HepG2 (cell line): ENCODE results near the gene ABTB2.

Source experiments
- DMAP1 ChIP-seq: IDR thresholded peaks from 2 replicates; pipeline ENCODE4 v1.6.1; 2016
- FOXA1 ChIP-seq, 2 experiments: fragments of 450-650 bp in 1 of 2; sonication (generic) in 1 of 2; formaldehyde crosslinking in 1 of 2; IDR thresholded peaks; 2 replicates each; pipeline versions ENCODE4 v1.4.0 to v1.6.1; 2016 to 2020; ENCODE audit warnings: missing genetic modification reagents in 1 of 2
- JUNB ChIP-seq: sonication (generic); formaldehyde crosslinking; IDR thresholded peaks from 2 replicates; pipeline ENCODE4 v1.8.0; 2022; ENCODE audit warnings: missing genetic modification reagents, mild to moderate bottlenecking, borderline replicate concordance
- MTF1 ChIP-seq: sonication (generic); formaldehyde crosslinking; IDR thresholded peaks from 2 replicates; pipeline ENCODE4 v1.5.0; 2020; ENCODE audit warnings: missing genetic modification reagents
- POLR2AphosphoS5 ChIP-seq: IDR thresholded peaks from 2 replicates; pipeline ENCODE4 v1.6.1; 2012; ENCODE audit warnings: low read depth, low read length
- RAD21 ChIP-seq: fragments of 450-650 bp; formaldehyde crosslinking; IDR thresholded peaks from 2 replicates; pipeline ENCODE4 v1.5.0; 2020; ENCODE audit warnings: mild to moderate bottlenecking
- RXRA ChIP-seq: sonication (generic); formaldehyde crosslinking; IDR thresholded peaks from 2 replicates; pipeline ENCODE4 v1.5.1; 2020; ENCODE audit warnings: missing genetic modification reagents
- TAF1 ChIP-seq: sonication (generic); formaldehyde crosslinking; IDR thresholded peaks from 2 replicates; pipeline ENCODE4 v1.4.0; 2020; ENCODE audit warnings: missing genetic modification reagents
- ZKSCAN1 ChIP-seq: fragments of 150-350 bp; IDR thresholded peaks from 2 replicates; pipeline ENCODE4 v1.6.1; 2014; ENCODE audit warnings: low read length
- ZSCAN9 ChIP-seq: IDR thresholded peaks from 2 replicates; pipeline ENCODE4 v1.6.1; 2016; ENCODE audit warnings: borderline replicate concordance
- TF ChIP-seq, protein P1 (sequence below): sonication (generic); formaldehyde crosslinking; IDR thresholded peaks from 2 replicates; pipeline ENCODE4 v1.8.0; 2022; ENCODE audit warnings: missing genetic modification reagents, mild to moderate bottlenecking, borderline replicate concordance
- TF ChIP-seq, protein P2 (sequence below): sonication (generic); formaldehyde crosslinking; conservative IDR thresholded peaks from 2 replicates; pipeline ENCODE4 v1.4.0; 2020; ENCODE audit warnings: missing genetic modification reagents

DNA sequence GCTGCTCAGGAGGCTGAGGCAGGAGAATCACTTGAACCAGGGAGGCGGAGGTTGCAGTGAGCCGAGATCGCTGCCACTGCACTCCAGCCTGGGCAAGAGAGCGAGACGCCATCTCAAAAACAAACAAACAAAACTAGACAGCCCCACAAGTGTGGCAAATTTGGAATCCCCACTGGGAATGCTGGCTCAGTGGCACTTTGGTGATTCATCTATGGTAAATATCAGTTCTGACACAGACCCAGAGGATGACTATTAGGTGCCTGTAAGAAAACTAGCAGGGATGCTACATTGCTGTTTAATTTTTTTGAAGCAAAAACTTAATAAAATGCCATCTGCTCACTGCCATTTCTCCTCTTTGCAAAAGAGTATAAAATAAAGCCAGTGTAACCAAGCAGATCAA is 144.4 kb downstream of the ABTB2 start:
- no peak for TF ChIP-seq ZSCAN9
- no peak for TF ChIP-seq POLR2AphosphoS5
- TF ChIP-seq, protein P1, sequence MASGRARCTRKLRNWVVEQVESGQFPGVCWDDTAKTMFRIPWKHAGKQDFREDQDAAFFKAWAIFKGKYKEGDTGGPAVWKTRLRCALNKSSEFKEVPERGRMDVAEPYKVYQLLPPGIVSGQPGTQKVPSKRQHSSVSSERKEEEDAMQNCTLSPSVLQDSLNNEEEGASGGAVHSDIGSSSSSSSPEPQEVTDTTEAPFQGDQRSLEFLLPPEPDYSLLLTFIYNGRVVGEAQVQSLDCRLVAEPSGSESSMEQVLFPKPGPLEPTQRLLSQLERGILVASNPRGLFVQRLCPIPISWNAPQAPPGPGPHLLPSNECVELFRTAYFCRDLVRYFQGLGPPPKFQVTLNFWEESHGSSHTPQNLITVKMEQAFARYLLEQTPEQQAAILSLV = no peak
- TF ChIP-seq MTF1 (CRISPR knock-in tag) = no peak
- TF ChIP-seq FOXA1 (IDR thresholded peaks at IDR 0.05) = no peak
- no peak for TF ChIP-seq FOXA1 (CRISPR knock-in tag; IDR thresholded peaks at IDR 0.05)
- TF ChIP-seq JUNB (CRISPR knock-in tag) = no peak
- no peak for TF ChIP-seq RXRA (CRISPR knock-in tag)
- TF ChIP-seq, protein P2, sequence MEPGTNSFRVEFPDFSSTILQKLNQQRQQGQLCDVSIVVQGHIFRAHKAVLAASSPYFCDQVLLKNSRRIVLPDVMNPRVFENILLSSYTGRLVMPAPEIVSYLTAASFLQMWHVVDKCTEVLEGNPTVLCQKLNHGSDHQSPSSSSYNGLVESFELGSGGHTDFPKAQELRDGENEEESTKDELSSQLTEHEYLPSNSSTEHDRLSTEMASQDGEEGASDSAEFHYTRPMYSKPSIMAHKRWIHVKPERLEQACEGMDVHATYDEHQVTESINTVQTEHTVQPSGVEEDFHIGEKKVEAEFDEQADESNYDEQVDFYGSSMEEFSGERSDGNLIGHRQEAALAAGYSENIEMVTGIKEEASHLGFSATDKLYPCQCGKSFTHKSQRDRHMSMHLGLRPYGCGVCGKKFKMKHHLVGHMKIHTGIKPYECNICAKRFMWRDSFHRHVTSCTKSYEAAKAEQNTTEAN (CRISPR knock-in tag) = no peak
- TF ChIP-seq RAD21 (CRISPR knock-in tag) = no peak
- no peak for TF ChIP-seq DMAP1 (CRISPR knock-in tag)
- TF ChIP-seq TAF1 (CRISPR knock-in tag) = no peak
- no peak for TF ChIP-seq ZKSCAN1
